ENCODE measurements around the gene FXYD3.

- TF ChIP-seq CTCF (conservative IDR thresholded peaks at IDR 0.05 in 1 of 2, IDR thresholded peaks at IDR 0.05 in 1 of 2; ENCODE audit: low read depth in 1 of 2, low read length in 2 of 2) (no peak), EZH2 (IDR thresholded peaks at IDR 0.05; ENCODE audit: low read length, missing control alignments) (no peak)
Measured at GRCh38 chr19:35165200-35166058, 49.8 kb downstream of the FXYD3 start.
